ENCODE results near the gene SLC25A26.

Gene SLC25A26

GRCh38 chr3:66261355-66261754 lies 40.6 kb downstream of the SLC25A26 start:
- Mint-ChIP-seq H3K27ac (no peak overlapping the region), H3K9me3 (peaks cover 3% of the 10 kb centered on the region), H3K4me3 (no peak overlapping the region), H3K4me1 (no peaks in the 10 kb centered on the region), H3K27me3 (ENCODE audit: low read depth, poor library complexity) (no peaks in the 10 kb centered on the region), H3K36me3 (ENCODE audit: low read depth) (peaks cover 16% of the 10 kb centered on the region)
- TF ChIP-seq CTCF (IDR thresholded peaks at IDR 0.05), result no peak
- no peak for DNase-seq

GRCh38 chr3:66265649-66266048 lies 44.8 kb downstream of the SLC25A26 start:
- Mint-ChIP-seq H3K4me1 (peaks cover 7% of the 10 kb centered on the region), H3K27me3 (ENCODE audit: low read depth, poor library complexity) (no peaks in the 10 kb centered on the region), H3K27ac (no peak overlapping the region), H3K4me3 (no peak overlapping the region), H3K36me3 (ENCODE audit: low read depth) (peaks cover 31% of the 10 kb centered on the region), H3K9me3 (peaks cover 3% of the 10 kb centered on the region)
- no peak for DNase-seq
- TF ChIP-seq CTCF (IDR thresholded peaks at IDR 0.05), result no peak

- DNase-seq, result no peak
- Mint-ChIP-seq H3K4me3 (no peak overlapping the region), H3K27ac (no peak overlapping the region), H3K9me3 (peaks cover 3% of the 10 kb centered on the region), H3K4me1 (peaks cover 7% of the 10 kb centered on the region), H3K27me3 (ENCODE audit: low read depth, poor library complexity) (no peaks in the 10 kb centered on the region), H3K36me3 (ENCODE audit: low read depth) (peaks cover 36% of the 10 kb centered on the region)
- TF ChIP-seq CTCF (IDR thresholded peaks at IDR 0.05), result no peak
These were observed 45.8 kb downstream of the SLC25A26 start for GRCh38 chr3:66266551-66266950.

GRCh38 chr3:66267031-66267430 lies 46.2 kb downstream of the SLC25A26 start:
- H3K27ac Mint-ChIP-seq, result no peak overlapping the region
- peaks cover 7% of the 10 kb centered on the region for H3K4me1 Mint-ChIP-seq
- H3K36me3 Mint-ChIP-seq (ENCODE audit: low read depth), result peaks cover 37% of the 10 kb centered on the region
- no peak for TF ChIP-seq CTCF (IDR thresholded peaks at IDR 0.05)
- no peak for DNase-seq
- H3K27me3 Mint-ChIP-seq (ENCODE audit: low read depth, poor library complexity), result no peaks in the 10 kb centered on the region
- H3K9me3 Mint-ChIP-seq, result peaks cover 3% of the 10 kb centered on the region
- no peak overlapping the region for H3K4me3 Mint-ChIP-seq

- peaks cover 7% of the 10 kb centered on the region for H3K4me1 Mint-ChIP-seq
- H3K4me3 Mint-ChIP-seq, result no peak overlapping the region
- H3K27ac Mint-ChIP-seq, result no peak overlapping the region
- no peak for DNase-seq
- no peak for TF ChIP-seq CTCF (IDR thresholded peaks at IDR 0.05)
- peaks cover 3% of the 10 kb centered on the region for H3K9me3 Mint-ChIP-seq
- H3K36me3 Mint-ChIP-seq (ENCODE audit: low read depth), result peaks cover 37% of the 10 kb centered on the region
- no peaks in the 10 kb centered on the region for H3K27me3 Mint-ChIP-seq (ENCODE audit: low read depth, poor library complexity)
These were observed 47.1 kb downstream of the SLC25A26 start for GRCh38 chr3:66267906-66268305.

GRCh38 chr3:66268864-66269263 lies 48.1 kb downstream of the SLC25A26 start:
- DNase-seq, result no peak
- Mint-ChIP-seq H3K9me3 (peaks cover 4% of the 10 kb centered on the region), H3K27ac (peak overlapping the region; percentile 31), H3K4me1 (peaks cover 7% of the 10 kb centered on the region), H3K36me3 (ENCODE audit: low read depth) (peaks cover 38% of the 10 kb centered on the region), H3K27me3 (ENCODE audit: low read depth, poor library complexity) (no peaks in the 10 kb centered on the region), H3K4me3 (no peak overlapping the region)
- TF ChIP-seq CTCF (IDR thresholded peaks at IDR 0.05), result no peak
